ENCODE measurements around the gene BLNK.
A peak's percentile ranks its signal among the peaks of the same experiment; 100 is the strongest.

The BLNK gene

DNA sequence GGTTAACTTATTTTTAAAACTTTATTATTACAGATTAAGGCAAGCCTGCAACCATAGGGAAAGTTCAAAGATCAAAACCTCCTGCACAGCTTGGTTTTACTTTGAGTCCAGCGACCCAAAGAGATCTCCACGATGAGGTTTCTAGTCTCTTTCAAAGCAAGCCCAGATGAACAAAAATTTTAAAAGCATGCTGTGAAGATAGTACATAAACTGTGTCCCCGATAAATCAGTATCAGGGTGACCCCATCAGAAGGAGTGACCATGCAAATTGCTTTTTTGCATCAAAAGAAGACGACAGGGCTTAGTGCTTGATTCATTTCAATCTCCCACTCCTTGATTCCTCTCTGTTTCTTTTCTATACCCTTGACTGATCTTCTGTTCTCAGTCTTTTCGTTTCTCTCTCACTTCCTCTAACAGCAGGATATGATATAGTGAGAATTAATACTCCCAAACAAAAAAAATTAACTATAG lies 16.8 kb upstream of the BLNK start:
- in situ Hi-C loops (cut with MboI; ENCODE audit: low pct_unique_long_range_greater_than_20kb, low sequenced_read_pairs, unreplicated experiment) = no loop called here
- DNase-seq (ENCODE audit: low spot score) = peak; percentile 55
- no peak for TF ChIP-seq CTCF (IDR thresholded peaks at IDR 0.05; ENCODE audit: extremely low read depth, insufficient read depth, missing control alignments)

- TF ChIP-seq CTCF (IDR thresholded peaks at IDR 0.05; ENCODE audit: extremely low read depth, insufficient read depth, missing control alignments) = no peak
- peak; percentile 23 for DNase-seq (ENCODE audit: low spot score)
- in situ Hi-C loops (cut with MboI; ENCODE audit: low pct_unique_long_range_greater_than_20kb, low sequenced_read_pairs, unreplicated experiment) = no loop called here
Measured at GRCh38 chr10:96287392-96288105, 16.2 kb upstream of the BLNK start.

DNA sequence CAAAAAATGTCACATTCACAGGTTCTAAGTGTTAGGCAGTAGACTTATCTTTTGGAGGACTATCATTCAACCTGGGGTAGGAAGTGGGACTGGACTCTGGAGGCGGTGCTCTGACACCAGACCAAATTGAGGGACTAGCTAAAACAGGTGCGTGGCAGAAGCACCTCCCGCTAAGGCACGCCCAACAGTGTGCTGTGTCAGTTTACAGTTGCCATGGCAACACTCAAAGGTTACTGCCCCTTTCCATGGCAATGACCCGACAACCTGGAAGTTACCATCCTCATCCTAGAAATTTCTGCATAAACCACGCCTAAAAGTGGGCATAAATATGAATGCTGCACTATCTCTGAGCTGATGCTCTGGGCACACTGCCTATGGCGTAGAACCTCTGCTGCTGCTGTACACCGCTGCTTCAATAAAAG lies 14.0 kb upstream of the BLNK start:
- in situ Hi-C loops (cut with MboI; ENCODE audit: low pct_unique_long_range_greater_than_20kb, low sequenced_read_pairs, unreplicated experiment) = no loop called here
- no peak for DNase-seq (ENCODE audit: low spot score)

GRCh38 chr10:96283756-96284155 lies 12.4 kb upstream of the BLNK start:
- no peak for DNase-seq (ENCODE audit: low spot score)
- no peak for TF ChIP-seq CTCF (IDR thresholded peaks at IDR 0.05; ENCODE audit: extremely low read depth, insufficient read depth, missing control alignments)
- in situ Hi-C loops (cut with MboI; ENCODE audit: low pct_unique_long_range_greater_than_20kb, low sequenced_read_pairs, unreplicated experiment) = no loop called here

More for the DNA sequence above, 14.0 kb upstream of the BLNK start:
- no peak for TF ChIP-seq CTCF (IDR thresholded peaks at IDR 0.05; ENCODE audit: extremely low read depth, insufficient read depth, missing control alignments)

GRCh38 chr10:96283351-96283750 lies 12.0 kb upstream of the BLNK start:
- in situ Hi-C loops (cut with MboI; ENCODE audit: low pct_unique_long_range_greater_than_20kb, low sequenced_read_pairs, unreplicated experiment) = no loop called here
- TF ChIP-seq CTCF (IDR thresholded peaks at IDR 0.05; ENCODE audit: extremely low read depth, insufficient read depth, missing control alignments) = no peak
- no peak for DNase-seq (ENCODE audit: low spot score)

DNA sequence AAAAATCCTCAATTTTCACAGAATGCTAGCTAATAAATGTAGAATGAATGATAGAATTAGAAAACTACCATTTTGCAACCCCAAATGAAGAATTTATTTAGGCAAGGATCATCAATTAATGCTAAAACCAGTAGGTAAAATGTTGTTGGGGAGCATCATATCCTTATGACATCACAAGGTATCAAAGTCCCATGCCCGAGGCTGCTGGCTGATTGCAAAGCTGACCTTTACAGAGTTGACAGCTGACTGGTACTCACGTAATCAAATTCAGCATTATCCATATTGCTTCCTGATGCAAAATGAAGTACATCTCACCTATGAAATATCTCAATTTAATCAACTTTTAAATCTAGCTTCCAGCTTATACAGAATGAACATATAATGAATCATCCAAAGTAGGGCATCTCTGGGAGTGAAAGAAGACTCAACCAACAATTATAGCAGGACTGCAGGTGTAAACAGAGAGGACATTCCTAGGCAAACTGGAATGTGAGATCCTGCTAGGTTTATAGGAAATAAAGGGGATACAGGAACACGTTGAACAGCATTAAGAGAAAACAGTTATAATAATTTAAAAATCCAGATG lies 10.2 kb upstream of the BLNK start:
- in situ Hi-C loops (cut with MboI; ENCODE audit: low pct_unique_long_range_greater_than_20kb, low sequenced_read_pairs, unreplicated experiment) = no loop called here
- DNase-seq (ENCODE audit: low spot score) = no peak
- no peak for TF ChIP-seq CTCF (IDR thresholded peaks at IDR 0.05; ENCODE audit: extremely low read depth, insufficient read depth, missing control alignments)

All from GM13977 (cell line).